HK-2 (cell line): ENCODE measurements around the gene MAGEB17.
A peak's percentile ranks its signal among the peaks of the same experiment; 100 is the strongest.
"Not testable (repeated sequence)": the region's sequence is repeated elsewhere in the genome, so short reads cannot be mapped to it uniquely, and the experiment has no call there.

ENCODE experiments used
- DNase-seq: peaks from one replicate; pipeline ENCODE4 v3.0.0-alpha.2; 2018; ENCODE audit not compliant: unreplicated experiment

MAGEB17 gene

GRCh38 chrX:16156692-16157331 is 10.5 kb upstream of the MAGEB17 start:
- DNase-seq, result no peak

GRCh38 chrX:16160729-16161128 is 6.6 kb upstream of the MAGEB17 start:
- DNase-seq, result peak; percentile 47

- DNase-seq, result not testable (repeated sequence)
Measured at GRCh38 chrX:16161173-16161572, 6.1 kb upstream of the MAGEB17 start.

GRCh38 chrX:16162391-16162790 is 4.9 kb upstream of the MAGEB17 start:
- DNase-seq, result no peak

- DNase-seq, result no peak
Measured at GRCh38 chrX:16164748-16165147, 2.5 kb upstream of the MAGEB17 start.

GRCh38 chrX:16171039-16171438 is 3.8 kb downstream of the MAGEB17 start:
- no peak for DNase-seq

- DNase-seq, result no peak
Measured at GRCh38 chrX:16171944-16172343, 4.7 kb downstream of the MAGEB17 start.

- no peak for DNase-seq
Measured at GRCh38 chrX:16172391-16172790, 5.1 kb downstream of the MAGEB17 start.

GRCh38 chrX:16175329-16176061 is 8.2 kb downstream of the MAGEB17 start:
- DNase-seq, result no peak

- no peak for DNase-seq
Measured at GRCh38 chrX:16177260-16177659, 10.0 kb downstream of the MAGEB17 start.

GRCh38 chrX:16183843-16184242 is 16.6 kb downstream of the MAGEB17 start:
- not testable (repeated sequence) for DNase-seq

GRCh38 chrX:16185725-16186136 is 18.4 kb downstream of the MAGEB17 start:
- peak; percentile 42 for DNase-seq

GRCh38 chrX:16186380-16187007 is 19.2 kb downstream of the MAGEB17 start:
- no peak for DNase-seq

GRCh38 chrX:16187024-16187760 is 19.9 kb downstream of the MAGEB17 start:
- no peak for DNase-seq

- DNase-seq, result no peak
Measured at GRCh38 chrX:16188687-16189086, 21.4 kb downstream of the MAGEB17 start.

GRCh38 chrX:16191605-16192004 is 24.3 kb downstream of the MAGEB17 start:
- DNase-seq, result no peak

- no peak for DNase-seq
Measured at GRCh38 chrX:16196829-16197228, 29.5 kb downstream of the MAGEB17 start.

GRCh38 chrX:16199343-16199742 is 32.1 kb downstream of the MAGEB17 start:
- no peak for DNase-seq

GRCh38 chrX:16202943-16203342 is 35.7 kb downstream of the MAGEB17 start:
- no peak for DNase-seq

- DNase-seq, result no peak
Measured at GRCh38 chrX:16204538-16204937, 37.3 kb downstream of the MAGEB17 start.

GRCh38 chrX:16205840-16206239 is 38.6 kb downstream of the MAGEB17 start:
- no peak for DNase-seq

GRCh38 chrX:16207634-16208033 is 40.4 kb downstream of the MAGEB17 start:
- no peak for DNase-seq
